GM21723 (cell line): ENCODE data around the gene SYNJ1.
A peak's percentile ranks its signal among the peaks of the same experiment; 100 is the strongest.
"Not testable (repeated sequence)": the region's sequence is repeated elsewhere in the genome, so short reads cannot be mapped to it uniquely, and the experiment has no call there.

Experiments
- ATAC-seq: cut with Tn5 transposase; IDR thresholded peaks from one replicate; pipeline ENCODE4 v1.9.1; 2021; ENCODE audit warnings: mild to moderate bottlenecking, moderate library complexity; ENCODE audit not compliant: unreplicated experiment

SYNJ1 gene

GRCh38 chr21:32626621-32627196 lies 101.1 kb downstream of the SYNJ1 start:
- no peak for ATAC-seq

- ATAC-seq = not testable (repeated sequence)
Observed at GRCh38 chr21:32618218-32618617, 109.6 kb downstream of the SYNJ1 start.

- ATAC-seq = no peak
Observed at GRCh38 chr21:32613436-32614043, 114.3 kb downstream of the SYNJ1 start.

- ATAC-seq = no peak
Observed at GRCh38 chr21:32612999-32613337, 114.8 kb downstream of the SYNJ1 start.

GRCh38 chr21:32612075-32612998 lies 115.5 kb downstream of the SYNJ1 start, which contains the start of gene CFAP298:
CFAP298 (minus strand) TSS chr21:32612377; CDS start chr21:32612243, 134 bp downstream.
- ATAC-seq = peak; percentile 92

GRCh38 chr21:32611471-32611997 lies 116.3 kb downstream of the SYNJ1 start:
- ATAC-seq = peak; percentile 39

GRCh38 chr21:32610940-32611339 lies 116.9 kb downstream of the SYNJ1 start:
- ATAC-seq = not testable (repeated sequence)

GRCh38 chr21:32608851-32609250 lies 119.0 kb downstream of the SYNJ1 start:
- ATAC-seq = no peak

- ATAC-seq = no peak
Observed at GRCh38 chr21:32605469-32605868, 122.3 kb downstream of the SYNJ1 start.

GRCh38 chr21:32604464-32604863 lies 123.3 kb downstream of the SYNJ1 start:
- ATAC-seq = no peak

- ATAC-seq = no peak
Observed at GRCh38 chr21:32603131-32603530, 124.7 kb downstream of the SYNJ1 start.

- no peak for ATAC-seq
Observed at GRCh38 chr21:32602099-32602498, 125.7 kb downstream of the SYNJ1 start.

- no peak for ATAC-seq
Observed at GRCh38 chr21:32599526-32599925, 128.3 kb downstream of the SYNJ1 start.

GRCh38 chr21:32599091-32599490 lies 128.7 kb downstream of the SYNJ1 start:
- ATAC-seq = no peak

- no peak for ATAC-seq
Observed at GRCh38 chr21:32597205-32597604, 130.6 kb downstream of the SYNJ1 start.

- no peak for ATAC-seq
Observed at GRCh38 chr21:32595431-32595830, 132.4 kb downstream of the SYNJ1 start.

- ATAC-seq = no peak
Observed at GRCh38 chr21:32593690-32594089, 134.1 kb downstream of the SYNJ1 start.

GRCh38 chr21:32592929-32593502 lies 134.8 kb downstream of the SYNJ1 start:
- no peak for ATAC-seq

- ATAC-seq = no peak
Observed at GRCh38 chr21:32590130-32590529, 137.7 kb downstream of the SYNJ1 start.

GRCh38 chr21:32587651-32588050 lies 140.2 kb downstream of the SYNJ1 start:
- ATAC-seq = no peak

- no peak for ATAC-seq
Observed at GRCh38 chr21:32587120-32587519, 140.7 kb downstream of the SYNJ1 start.
